Activated CD8-positive, alpha-beta T cell treated with anti-CD3 and anti-CD28 coated beads for 36 hours (primary cell): Measurements from ENCODE around the gene MAMLD1. TPM values are rescaled to one million over a fixed set of nuclear protein-coding genes. Genes with fewer than 3 reads are reported as not detected.

Source experiments
- ATAC-seq: fragments of 200-7000 bp; cut with Tn5 transposase; one replicate; pipeline ENCODE4 v1.10.0; 2021; ENCODE audit warnings: mild to moderate bottlenecking, moderate library complexity
- CTCF ChIA-PET: fragments of 350-600 bp; sonication (Branson Sonifier 250); formaldehyde crosslinking; loops from one replicate; lab custom pipeline; 2021; ENCODE audit warnings: antibody characterized with exemption; lab: Charles Lee
- POLR2A ChIA-PET: fragments of 350-600 bp; sonication (Branson Sonifier 250); formaldehyde crosslinking; loops from one replicate; lab custom pipeline; 2021; ENCODE audit warnings: antibody characterized with exemption; lab: Charles Lee
- DNase-seq: peaks from one replicate; pipeline ENCODE4 v3.0.0-alpha.2; 2020
- H3K27ac Mint-ChIP-seq: one replicate; pipeline ENCODE4 v1.8.0; 2021; ENCODE audit warnings: mild to moderate bottlenecking, mixed read lengths
- H3K27me3 Mint-ChIP-seq: one replicate; pipeline ENCODE4 v1.8.0; 2021; ENCODE audit warnings: mixed read lengths
- H3K36me3 Mint-ChIP-seq: one replicate; pipeline ENCODE4 v1.8.0; 2021; ENCODE audit warnings: low read depth, mixed read lengths
- H3K4me1 Mint-ChIP-seq: one replicate; pipeline ENCODE4 v1.8.0; 2021; ENCODE audit warnings: low read depth, mixed read lengths
- H3K4me3 Mint-ChIP-seq: one replicate; pipeline ENCODE4 v1.8.0; 2021; ENCODE audit warnings: mild to moderate bottlenecking, moderate library complexity, mixed read lengths
- H3K9me3 Mint-ChIP-seq: one replicate; pipeline ENCODE4 v1.8.0; 2021; ENCODE audit warnings: mixed read lengths
- intact Hi-C: fragments of 100-400 bp; cut with micrococcal nuclease; formaldehyde crosslinking; loops from one replicate; pipeline ENCODE4 v1.10.0; 2022
- total RNA-seq, 2 experiments: library from RNA; stranded (reverse); gene quantifications; one replicate each; pipeline ENCODE4 v1.2.3, GENCODE V29; 2021
- TF ChIP-seq, protein P1 (sequence below): fragments of 200-600 bp; IDR thresholded peaks from one replicate; pipeline ENCODE4 v1.8.0; 2022; ENCODE audit warnings: antibody characterized with exemption, mild to moderate bottlenecking

MAMLD1 gene
- total RNA-seq, 2 experiments from 2014 or later, result 1.8 to 2.0 TPM

DNA sequence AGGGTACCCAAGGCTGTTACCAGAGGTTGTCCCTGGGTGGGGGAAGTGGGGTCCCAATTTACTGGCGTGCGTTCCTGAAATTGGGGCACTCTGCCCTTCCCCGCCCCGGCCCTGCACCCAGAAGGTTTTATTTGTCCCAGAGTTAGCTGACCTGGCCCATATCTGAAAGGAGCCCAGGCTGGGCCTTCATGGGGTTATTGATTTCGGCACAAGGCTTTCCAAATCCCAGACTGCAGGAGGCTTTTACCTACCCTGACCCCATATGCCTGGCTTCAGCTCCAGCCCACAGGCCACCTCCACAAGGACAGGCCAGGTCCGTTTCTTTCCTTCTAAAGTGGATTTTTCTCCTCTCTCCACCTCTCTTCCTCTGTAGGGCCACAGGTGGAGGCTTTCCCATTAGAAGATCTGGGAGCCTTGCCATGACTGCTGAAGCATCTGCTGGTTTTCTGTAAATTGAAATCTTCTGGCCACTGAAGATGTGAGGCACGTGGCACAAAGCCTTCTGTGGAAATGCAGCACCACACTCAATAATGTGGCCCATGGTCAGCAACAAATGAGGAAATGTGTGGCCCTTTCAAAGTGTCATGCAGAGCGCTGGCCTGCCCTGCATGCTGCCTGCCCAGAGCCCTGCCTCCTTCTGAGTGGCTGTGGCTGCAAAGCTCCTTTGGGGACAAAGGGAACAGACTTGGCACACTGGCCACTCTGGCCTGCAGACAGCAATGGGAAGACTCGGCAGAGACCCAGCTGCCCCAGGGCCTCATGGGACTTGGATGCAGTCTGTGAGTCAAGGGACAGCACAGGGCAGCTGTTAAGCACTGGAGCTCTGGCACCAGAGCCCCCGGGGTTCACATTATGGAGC is 162.2 kb downstream of the MAMLD1 start:
- TF ChIP-seq, protein P1, sequence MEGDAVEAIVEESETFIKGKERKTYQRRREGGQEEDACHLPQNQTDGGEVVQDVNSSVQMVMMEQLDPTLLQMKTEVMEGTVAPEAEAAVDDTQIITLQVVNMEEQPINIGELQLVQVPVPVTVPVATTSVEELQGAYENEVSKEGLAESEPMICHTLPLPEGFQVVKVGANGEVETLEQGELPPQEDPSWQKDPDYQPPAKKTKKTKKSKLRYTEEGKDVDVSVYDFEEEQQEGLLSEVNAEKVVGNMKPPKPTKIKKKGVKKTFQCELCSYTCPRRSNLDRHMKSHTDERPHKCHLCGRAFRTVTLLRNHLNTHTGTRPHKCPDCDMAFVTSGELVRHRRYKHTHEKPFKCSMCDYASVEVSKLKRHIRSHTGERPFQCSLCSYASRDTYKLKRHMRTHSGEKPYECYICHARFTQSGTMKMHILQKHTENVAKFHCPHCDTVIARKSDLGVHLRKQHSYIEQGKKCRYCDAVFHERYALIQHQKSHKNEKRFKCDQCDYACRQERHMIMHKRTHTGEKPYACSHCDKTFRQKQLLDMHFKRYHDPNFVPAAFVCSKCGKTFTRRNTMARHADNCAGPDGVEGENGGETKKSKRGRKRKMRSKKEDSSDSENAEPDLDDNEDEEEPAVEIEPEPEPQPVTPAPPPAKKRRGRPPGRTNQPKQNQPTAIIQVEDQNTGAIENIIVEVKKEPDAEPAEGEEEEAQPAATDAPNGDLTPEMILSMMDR, result no peak
- DNase-seq (no peak), ATAC-seq (no peak)
- no peak overlapping the region for H3K4me3 Mint-ChIP-seq
- H3K9me3 Mint-ChIP-seq, result no peaks in the 10 kb centered on the region
- POLR2A ChIA-PET, result interaction anchor here (0.8 kb wide), 1 partner anchor 119 kb away, joined by 3 read pairs; no protein-coding TSS in a partner anchor
- CTCF ChIA-PET, result no interaction called here
- intact Hi-C loops, result no loop called here
- H3K27ac Mint-ChIP-seq, result no peak overlapping the region
- no peaks in the 10 kb centered on the region for H3K36me3 Mint-ChIP-seq
- H3K27me3 Mint-ChIP-seq, result no peaks in the 10 kb centered on the region
- H3K4me1 Mint-ChIP-seq, result no peaks in the 10 kb centered on the region

GRCh38 chrX:150526692-150527091 is 163.6 kb downstream of the MAMLD1 start:
- CTCF ChIA-PET, result no interaction called here
- DNase-seq (no peak), ATAC-seq (no peak)
- POLR2A ChIA-PET, result no interaction called here
- Mint-ChIP-seq H3K4me3 (no peak overlapping the region), H3K27me3 (no peaks in the 10 kb centered on the region), H3K27ac (no peak overlapping the region), H3K4me1 (no peaks in the 10 kb centered on the region), H3K36me3 (no peaks in the 10 kb centered on the region), H3K9me3 (no peaks in the 10 kb centered on the region)
- intact Hi-C loops, result no loop called here
- TF ChIP-seq, protein P1, result no peak

- intact Hi-C loops, result no loop called here
- DNase-seq (no peak), ATAC-seq (no peak)
- Mint-ChIP-seq H3K27ac (no peak overlapping the region), H3K4me1 (no peaks in the 10 kb centered on the region), H3K9me3 (no peaks in the 10 kb centered on the region), H3K27me3 (no peaks in the 10 kb centered on the region), H3K36me3 (no peaks in the 10 kb centered on the region), H3K4me3 (no peak overlapping the region)
- ChIA-PET POLR2A (no interaction called here), CTCF (no interaction called here)
- TF ChIP-seq, protein P1, result no peak
These were observed 164.0 kb downstream of the MAMLD1 start for GRCh38 chrX:150527108-150527507.

- Mint-ChIP-seq H3K27ac (no peak overlapping the region), H3K4me3 (no peak overlapping the region), H3K36me3 (no peaks in the 10 kb centered on the region), H3K27me3 (no peaks in the 10 kb centered on the region), H3K4me1 (no peaks in the 10 kb centered on the region), H3K9me3 (no peaks in the 10 kb centered on the region)
- TF ChIP-seq, protein P1, result no peak
- intact Hi-C loops, result no loop called here
- no peak for DNase-seq
- POLR2A ChIA-PET, result no interaction called here
- no peak for ATAC-seq
- CTCF ChIA-PET, result no interaction called here
These were observed 166.5 kb downstream of the MAMLD1 start for GRCh38 chrX:150529587-150529986.

- ATAC-seq, result no peak
- TF ChIP-seq, protein P1, result no peak
- ChIA-PET CTCF (no interaction called here), POLR2A (no interaction called here)
- DNase-seq, result no peak
- Mint-ChIP-seq H3K27ac (no peak overlapping the region), H3K9me3 (no peaks in the 10 kb centered on the region), H3K4me3 (no peak overlapping the region), H3K4me1 (no peaks in the 10 kb centered on the region), H3K36me3 (no peaks in the 10 kb centered on the region), H3K27me3 (no peaks in the 10 kb centered on the region)
- intact Hi-C loops, result no loop called here
These were observed 167.7 kb downstream of the MAMLD1 start for GRCh38 chrX:150530821-150531220.
